22Rv1 (cell line): ENCODE data around the gene MAP7D2.

Experiments
- ZFX ChIP-seq: fragments of 450-650 bp; IDR thresholded peaks from 2 replicates; pipeline ENCODE4 v1.6.1; 2017; ENCODE audit warnings: antibody characterized with exemption, borderline replicate concordance
- TF ChIP-seq, protein P1 (sequence below): fragments of 450-650 bp; IDR thresholded peaks from 2 replicates; pipeline ENCODE4 v1.5.1; 2017; ENCODE audit warnings: mild to moderate bottlenecking

- TF ChIP-seq, protein P1, sequence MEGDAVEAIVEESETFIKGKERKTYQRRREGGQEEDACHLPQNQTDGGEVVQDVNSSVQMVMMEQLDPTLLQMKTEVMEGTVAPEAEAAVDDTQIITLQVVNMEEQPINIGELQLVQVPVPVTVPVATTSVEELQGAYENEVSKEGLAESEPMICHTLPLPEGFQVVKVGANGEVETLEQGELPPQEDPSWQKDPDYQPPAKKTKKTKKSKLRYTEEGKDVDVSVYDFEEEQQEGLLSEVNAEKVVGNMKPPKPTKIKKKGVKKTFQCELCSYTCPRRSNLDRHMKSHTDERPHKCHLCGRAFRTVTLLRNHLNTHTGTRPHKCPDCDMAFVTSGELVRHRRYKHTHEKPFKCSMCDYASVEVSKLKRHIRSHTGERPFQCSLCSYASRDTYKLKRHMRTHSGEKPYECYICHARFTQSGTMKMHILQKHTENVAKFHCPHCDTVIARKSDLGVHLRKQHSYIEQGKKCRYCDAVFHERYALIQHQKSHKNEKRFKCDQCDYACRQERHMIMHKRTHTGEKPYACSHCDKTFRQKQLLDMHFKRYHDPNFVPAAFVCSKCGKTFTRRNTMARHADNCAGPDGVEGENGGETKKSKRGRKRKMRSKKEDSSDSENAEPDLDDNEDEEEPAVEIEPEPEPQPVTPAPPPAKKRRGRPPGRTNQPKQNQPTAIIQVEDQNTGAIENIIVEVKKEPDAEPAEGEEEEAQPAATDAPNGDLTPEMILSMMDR, result no peak
- TF ChIP-seq ZFX, result no peak
Measured at GRCh38 chrX:20063153-20063552, 53.6 kb downstream of the MAP7D2 start.
